Activated CD8-positive, alpha-beta memory T cell treated with anti-CD3 and anti-CD28 coated beads, Interleukin-2, amount 50 U/mL, for 24 hours (primary cell): ENCODE measurements around the gene NADSYN1.

Source experiments
- DNase-seq: peaks from one replicate; pipeline ENCODE4 v3.0.0-alpha.2; 2020; ENCODE audit errors: extremely low read depth

The NADSYN1 gene

DNA sequence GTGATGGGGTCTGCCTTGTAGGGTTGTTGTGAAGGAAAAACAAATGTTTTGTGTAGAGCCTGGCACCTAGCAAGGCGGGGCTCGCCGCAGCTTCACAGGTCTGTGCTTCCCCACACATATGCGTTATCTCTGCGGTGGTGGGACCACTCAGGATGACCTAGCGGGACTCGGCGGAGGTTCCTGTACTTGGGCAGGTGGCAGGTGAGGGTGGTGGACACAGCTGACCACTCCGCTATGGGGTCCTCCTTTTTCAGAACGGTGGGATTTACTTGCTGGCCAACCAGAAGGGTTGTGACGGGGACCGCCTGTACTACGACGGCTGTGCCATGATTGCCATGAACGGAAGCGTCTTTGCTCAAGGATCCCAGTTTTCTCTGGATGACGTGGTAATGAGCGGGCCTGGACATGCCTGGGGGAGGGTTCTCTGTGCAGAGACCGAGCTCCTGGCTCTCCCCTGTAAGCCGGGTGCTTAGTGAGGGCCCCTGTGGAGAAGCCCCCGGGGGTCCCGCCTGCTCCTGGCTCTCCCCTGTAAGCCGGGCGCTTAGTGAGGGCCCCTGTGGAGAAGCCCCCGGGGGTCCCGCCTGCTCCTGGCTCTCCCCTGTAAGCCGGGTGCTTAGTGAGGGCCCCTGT is 21.3 kb downstream of the NADSYN1 start:
- no peak for DNase-seq

DNA sequence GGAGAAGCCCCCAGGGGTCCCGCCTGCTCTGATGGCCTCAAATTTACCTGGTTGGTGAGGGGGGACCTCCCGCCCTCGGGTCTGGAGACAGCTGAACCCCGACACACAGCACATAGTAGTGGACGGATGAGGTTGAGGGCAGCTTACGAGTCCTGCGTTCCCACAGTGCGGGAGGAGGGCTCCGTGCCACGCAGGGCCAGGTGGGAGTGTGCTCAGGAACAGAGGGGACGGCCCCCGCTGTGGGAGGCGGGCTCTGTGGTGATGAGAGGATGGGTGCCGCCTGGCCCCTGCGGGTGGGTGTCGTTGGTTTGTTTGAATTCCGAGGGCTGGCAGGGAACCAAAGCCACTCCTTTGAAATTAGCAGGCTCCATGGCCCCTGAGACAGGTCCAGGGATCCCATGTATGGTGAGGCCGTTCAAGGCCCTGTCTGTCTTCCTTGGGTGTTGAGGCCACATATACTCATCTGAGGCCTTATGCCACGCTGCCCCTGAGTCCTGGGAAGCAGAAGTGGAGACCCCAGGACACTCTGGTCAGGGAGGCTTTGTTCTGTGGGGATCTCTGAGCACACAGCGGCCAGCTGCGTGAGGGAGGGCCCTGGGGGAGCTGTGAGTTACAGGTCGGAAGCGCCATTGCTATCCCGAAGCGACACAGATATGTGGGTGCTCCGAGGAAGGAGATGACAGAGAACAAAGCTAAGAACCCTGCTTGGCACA is 21.9 kb downstream of the NADSYN1 start:
- DNase-seq: no peak

GRCh38 chr11:71476031-71476430 is 23.0 kb downstream of the NADSYN1 start:
- no peak for DNase-seq

DNA sequence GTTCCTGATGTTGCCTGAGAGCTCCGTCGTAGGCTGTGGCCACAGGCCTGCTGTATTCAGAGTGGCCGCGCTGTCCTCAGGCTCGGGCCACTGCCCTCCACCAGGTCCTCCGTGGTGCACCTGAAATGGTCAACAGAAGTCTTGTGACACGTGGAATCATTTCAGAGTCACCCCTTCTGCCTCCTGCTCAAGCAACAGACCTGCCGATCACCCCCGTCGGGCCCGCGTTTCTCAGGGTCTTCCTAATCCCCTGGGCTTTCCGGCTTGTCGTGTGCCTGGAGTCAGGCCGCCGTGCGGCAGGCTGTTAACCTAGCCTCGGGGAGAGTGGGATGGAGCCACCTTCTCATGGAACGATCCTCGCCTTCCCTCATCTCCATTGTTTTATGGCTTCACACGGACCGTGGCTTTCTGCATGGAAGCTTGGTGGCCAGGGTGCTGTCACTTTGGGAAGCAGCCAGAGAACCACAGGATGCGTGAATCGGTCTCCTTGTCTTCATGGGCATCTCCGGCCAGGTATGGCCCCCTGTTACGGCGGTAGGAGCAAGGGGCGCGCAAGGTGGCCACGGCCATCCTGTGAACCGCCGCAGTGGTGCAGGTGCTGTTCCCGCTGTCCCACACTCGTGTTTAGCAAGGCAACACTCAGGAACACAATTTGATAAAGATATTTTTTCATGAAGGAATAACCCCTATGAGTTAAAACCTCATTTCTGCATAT is 24.1 kb downstream of the NADSYN1 start:
- DNase-seq: no peak

DNA sequence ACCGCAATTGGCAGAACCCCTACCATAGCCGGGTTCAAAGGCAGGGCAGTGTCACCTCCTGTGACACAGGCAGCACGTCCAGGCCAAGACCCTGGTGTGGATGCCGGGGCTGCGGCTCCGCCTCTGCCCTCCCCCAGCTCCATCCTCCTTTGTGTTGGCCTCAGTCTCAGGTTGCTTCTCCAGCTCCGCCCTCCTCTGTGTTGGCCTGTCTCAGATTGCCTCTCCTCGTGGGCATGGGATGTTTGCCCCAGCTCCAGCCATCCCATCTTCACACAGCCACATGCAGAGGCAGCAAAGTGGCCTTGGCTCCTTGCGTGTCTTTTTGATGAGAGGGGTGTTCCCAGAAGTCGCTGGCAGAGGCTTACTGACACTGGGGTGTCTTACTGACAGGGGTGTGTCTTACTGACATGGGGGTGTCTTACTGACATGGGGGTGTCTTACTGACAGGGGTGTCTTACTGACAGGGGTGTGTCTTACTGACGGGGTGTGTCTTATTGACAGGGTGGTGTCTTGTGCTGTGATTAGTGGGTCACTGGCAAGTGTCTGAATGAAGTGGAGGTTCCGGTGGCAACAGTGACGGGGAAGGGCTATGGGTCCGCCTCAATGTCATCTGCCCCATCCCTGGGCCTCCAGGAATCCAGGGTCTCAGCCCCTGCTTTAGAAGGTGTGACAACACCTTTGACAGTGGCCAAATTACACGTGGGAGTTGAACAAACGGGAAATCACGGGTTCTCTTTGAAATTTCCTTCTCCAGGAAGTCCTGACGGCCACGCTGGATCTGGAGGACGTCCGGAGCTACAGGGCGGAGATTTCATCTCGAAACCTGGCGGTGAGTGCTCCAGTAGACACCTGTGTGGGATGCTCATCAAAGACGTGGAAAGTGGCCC is 24.9 kb downstream of the NADSYN1 start:
- no peak for DNase-seq

- DNase-seq: no peak
Observed at GRCh38 chr11:71478528-71478840, 25.5 kb downstream of the NADSYN1 start.

GRCh38 chr11:71481101-71481960 is 28.3 kb downstream of the NADSYN1 start:
- DNase-seq: no peak

DNA sequence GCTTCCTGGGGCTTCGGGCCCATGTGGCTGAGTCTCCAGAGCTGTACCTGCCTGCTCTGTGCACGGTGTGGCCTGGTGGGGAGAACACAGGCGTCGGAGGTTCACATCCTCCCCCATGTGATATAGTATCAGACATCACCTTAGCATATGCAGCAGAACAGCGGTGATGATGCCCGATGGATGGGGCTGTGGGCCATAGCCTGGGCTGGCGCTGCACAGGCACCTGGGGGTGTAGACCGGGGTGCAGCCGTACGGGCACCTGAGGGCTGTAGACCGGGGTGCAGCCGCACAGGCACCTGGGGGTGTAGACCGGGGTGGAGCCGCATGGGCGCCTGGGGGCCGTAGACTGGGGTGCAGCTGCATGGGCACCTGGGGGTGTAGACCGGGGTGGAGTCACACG is 29.2 kb downstream of the NADSYN1 start:
- no peak for DNase-seq

DNA sequence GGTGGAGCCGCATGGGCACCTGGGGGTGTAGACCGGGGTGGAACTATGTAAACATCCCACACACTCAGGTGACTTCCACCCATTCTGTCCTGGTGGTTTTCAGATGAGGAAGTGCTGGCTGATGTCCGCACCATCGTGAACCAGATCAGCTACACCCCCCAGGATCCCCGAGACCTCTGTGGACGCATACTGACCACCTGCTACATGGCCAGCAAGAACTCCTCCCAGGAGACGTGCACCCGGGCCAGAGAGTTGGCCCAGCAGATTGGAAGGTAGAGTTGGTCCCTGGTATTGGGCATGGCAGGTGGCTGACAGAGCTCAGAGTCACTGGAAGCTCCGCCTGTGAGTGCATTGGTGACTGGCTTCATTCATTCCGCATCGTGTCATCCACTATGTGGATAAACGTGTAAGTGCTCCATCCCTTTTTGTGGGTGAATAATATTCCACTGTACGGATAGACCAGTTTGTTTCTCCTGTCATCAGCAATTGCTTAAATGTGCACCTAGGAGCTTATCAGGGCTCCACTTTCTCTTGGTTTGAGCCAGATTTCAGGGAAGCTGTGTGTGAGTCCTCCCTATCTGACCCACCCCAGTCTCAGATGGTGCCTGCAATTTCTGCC is 29.9 kb downstream of the NADSYN1 start:
- DNase-seq: no peak

GRCh38 chr11:71483692-71484091 is 30.7 kb downstream of the NADSYN1 start:
- no peak for DNase-seq

DNA sequence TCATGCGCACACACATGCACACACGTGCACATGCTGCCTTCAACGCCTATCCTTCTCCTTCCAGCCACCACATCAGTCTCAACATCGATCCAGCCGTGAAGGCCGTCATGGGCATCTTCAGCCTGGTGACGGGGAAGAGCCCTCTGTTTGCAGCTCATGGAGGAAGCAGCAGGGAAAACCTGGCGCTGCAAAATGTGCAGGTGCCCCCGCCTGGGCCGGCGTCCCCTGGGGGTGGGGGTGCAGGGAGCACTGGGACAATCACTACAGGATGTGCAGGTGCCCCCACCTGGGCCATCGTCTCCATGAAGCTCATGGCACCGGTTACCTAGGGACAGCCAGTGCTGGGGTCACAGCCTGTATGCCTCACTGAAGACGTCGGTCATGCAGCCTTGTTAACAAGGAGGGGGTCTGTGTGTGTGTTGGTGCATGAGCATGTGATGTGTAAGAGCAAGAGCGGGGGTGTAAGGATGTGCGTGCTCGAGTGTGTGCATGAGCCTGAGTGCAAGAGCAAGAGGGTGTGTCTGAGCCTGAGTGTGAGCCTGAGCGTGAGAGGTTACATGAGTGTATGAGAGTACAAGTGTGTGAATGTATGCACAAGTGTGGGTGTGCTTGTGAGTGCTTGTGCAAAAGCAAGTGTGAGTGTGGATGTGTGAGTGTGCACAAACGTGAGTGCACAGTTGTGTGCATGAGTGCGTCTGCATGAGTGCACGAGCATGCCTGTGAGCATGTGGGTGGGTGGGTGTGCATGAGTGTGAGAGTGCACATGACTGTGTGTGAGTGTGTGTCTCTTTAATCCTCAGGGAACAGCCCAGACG is 31.5 kb downstream of the NADSYN1 start:
- DNase-seq: no peak

DNA sequence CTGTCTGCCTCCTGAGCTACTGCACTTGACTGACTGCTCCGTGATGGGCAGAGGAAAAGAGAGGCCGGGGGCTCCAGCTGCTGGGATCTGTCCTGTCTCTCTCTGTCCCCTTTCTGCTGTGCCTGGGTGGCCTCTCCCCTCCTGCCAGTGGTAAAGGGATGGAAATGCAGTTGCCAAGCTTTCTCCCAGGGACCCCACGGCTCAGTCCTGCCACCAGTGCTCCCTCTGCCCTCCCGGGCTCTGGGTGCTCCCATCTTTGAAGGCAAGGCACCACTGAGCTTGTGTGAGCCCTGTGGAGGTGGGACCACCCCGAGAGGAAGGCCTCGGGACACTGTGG is 32.0 kb downstream of the NADSYN1 start:
- DNase-seq: no peak

- no peak for DNase-seq
Observed at GRCh38 chr11:71485466-71485865, 32.5 kb downstream of the NADSYN1 start.

- DNase-seq: no peak
Observed at GRCh38 chr11:71486320-71486719, 33.3 kb downstream of the NADSYN1 start.

DNA sequence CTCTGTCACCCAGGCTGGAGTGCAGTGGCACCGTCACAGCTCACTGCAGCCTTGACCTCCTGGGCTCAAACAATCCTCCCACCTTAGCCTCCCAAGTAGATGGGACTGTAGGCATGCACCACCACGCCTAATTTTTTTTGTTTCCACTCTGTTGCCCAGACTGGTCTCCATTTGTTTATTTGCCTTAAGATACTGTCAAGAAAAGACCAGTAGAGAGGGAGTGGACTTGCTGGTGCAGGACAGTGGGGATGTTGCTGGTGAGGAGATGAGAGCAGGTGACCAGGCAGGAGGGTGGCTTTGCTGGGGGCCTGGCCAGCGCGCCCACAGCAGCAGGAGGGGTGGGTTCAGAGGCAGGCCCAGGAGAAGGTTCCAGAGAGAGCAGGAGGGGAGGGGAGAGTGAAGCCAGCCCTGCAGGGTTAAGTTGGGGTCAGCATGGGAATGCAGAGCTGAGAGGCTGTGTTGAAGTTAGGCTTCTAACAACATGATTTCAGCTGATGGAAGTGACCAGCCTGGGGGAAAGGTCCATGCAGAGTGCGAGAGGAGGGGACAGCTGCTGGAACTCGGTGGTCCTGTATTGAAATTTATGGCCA is 35.8 kb downstream of the NADSYN1 start:
- DNase-seq: no peak

- DNase-seq: peak; percentile 18
Observed at GRCh38 chr11:71489311-71490043, 36.5 kb downstream of the NADSYN1 start.

DNA sequence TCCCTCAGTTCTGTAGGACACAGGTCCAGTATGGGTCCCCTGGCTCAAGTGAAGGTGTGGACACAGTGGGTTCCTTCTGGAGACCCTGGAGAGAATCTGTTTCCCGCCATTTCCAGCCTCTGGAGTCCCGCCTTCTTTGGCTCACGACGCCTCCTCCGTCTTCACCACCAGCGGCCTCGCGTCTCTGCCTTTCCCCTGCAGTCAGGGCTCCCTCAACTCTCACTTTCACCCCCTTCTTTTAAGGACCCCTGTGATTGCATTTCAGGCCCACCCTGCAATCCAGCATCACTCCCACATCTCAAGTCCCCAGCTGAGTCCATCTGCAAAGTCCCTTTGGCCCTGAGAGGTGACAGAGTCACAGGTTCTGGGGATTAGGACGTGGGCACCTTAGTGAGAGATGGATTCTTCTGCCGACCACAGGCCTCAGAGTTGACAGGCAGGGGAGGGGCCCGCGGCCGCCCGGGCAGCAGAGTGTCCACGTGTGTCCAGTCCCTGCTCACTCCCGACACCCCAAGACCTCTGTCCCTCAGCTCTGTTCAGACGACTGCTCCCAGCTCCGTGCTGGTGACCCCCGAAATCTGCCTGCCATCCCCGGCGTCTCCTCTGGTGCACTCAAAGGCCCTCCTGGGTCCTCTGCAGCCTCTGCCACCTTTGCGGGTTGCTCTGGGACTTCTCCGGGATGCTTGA is 37.2 kb downstream of the NADSYN1 start:
- no peak for DNase-seq

GRCh38 chr11:71490731-71491390 is 37.9 kb downstream of the NADSYN1 start:
- DNase-seq: no peak
